ENCODE measurements around the gene FAXDC2. TPM values are rescaled to one million over a fixed set of nuclear protein-coding genes. Genes with fewer than 3 reads are reported as not detected.

FAXDC2 gene
- total and polyA plus RNA-seq, 10 of the 15 experiments (the other 5 are each of a cell fraction or from before 2014, with no cell fraction given), result 0.13 to 1.8 (median 0.35) TPM

DNA sequence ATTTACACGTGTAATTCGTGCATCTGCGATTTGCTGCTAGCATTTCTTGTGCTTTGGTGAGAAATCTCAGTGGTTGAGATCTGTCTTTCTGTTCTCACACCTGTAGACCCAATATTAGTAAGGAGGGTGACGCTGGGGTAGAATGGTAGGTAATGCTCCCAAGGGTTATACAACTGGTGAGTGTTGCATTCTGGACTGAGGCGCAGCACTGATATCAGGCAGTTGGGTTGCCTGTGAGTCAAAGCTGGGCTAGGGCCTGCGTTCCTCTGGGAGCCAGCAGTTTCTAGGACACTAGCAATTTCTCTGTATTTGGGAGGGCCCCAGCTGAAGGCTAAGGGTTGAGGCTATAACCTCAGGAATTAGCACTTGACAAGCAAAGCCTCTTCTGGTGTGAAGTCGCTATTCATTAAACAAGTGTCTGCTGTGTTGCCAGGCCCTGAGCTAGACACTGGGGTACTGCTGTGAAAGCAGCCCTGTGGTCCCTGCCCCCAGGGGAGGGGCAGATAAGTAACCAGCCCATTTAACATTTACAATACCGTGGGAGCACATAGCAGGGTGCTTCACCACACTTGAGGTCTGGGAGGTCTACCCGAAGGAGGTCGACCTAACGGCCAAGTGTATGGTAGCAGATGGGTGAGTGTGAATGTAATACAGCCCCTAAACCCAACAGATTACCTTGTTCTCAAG lies 66.5 kb downstream of the FAXDC2 start:
- intact Hi-C loops (cut with micrococcal nuclease; ENCODE audit: unreplicated experiment), result no loop called here
- 55% methylated on average over 11 of the region's 11 CpGs for WGBS (ENCODE audit: insufficient coverage, insufficient replicate concordance, low lambda C conversion rate, missing lambda C conversion rate)
- Histone ChIP-seq H3K4me3 (no peak overlapping the region), H3K4me2 (ENCODE audit: control insufficient read depth, insufficient read depth) (peak overlapping the region; percentile 12), H2AFZ (ENCODE audit: control insufficient read depth, low read depth, low read length) (no peak overlapping the region), H3K36me3 (ENCODE audit: control insufficient read depth in 2 of 2, insufficient read depth in 2 of 2, low read length in 1 of 2) (peaks cover 2 to 10% of the 10 kb centered on the region in 2 experiments), H3K27me3 (replicated peaks in 1 of 2; ENCODE audit: control insufficient read depth in 2 of 2, insufficient read depth in 2 of 2, low read length in 1 of 2) (no peaks in the 10 kb centered on the region), H3K79me2 (ENCODE audit: control insufficient read depth, insufficient read depth, low read length) (peaks cover 95% of the 10 kb centered on the region), H4K20me1 (ENCODE audit: control insufficient read depth, insufficient read depth) (peaks cover 21% of the 10 kb centered on the region; the same call in 1 of the 2 replicates), H3K27ac (ENCODE audit: control insufficient read depth, insufficient read depth) (peak overlapping the region; percentile 45), H3K9me3 (replicated peaks; ENCODE audit: control insufficient read depth, insufficient read depth, low read length) (no peaks in the 10 kb centered on the region), H3K4me1 (ENCODE audit: control insufficient read depth, insufficient read depth, low read length) (peaks cover 53% of the 10 kb centered on the region), H3K9ac (ENCODE audit: control insufficient read depth, insufficient read depth, low read length) (no peak overlapping the region)
- TF ChIP-seq PAX5 (IDR thresholded peaks at IDR 0.05; ENCODE audit: borderline replicate concordance, low read depth, low read length) (0 out of 2 replicates have a peak, but pooled peaks have one; percentile 3), MEF2B (IDR thresholded peaks at IDR 0.05; ENCODE audit: partially characterized antibody, poor library complexity, severe bottlenecking) (peak; percentile 84), TCF12 (IDR thresholded peaks at IDR 0.05; ENCODE audit: low read depth, low read length) (0 out of 2 replicates have a peak, but pooled peaks have one; percentile 3), RUNX3 (IDR thresholded peaks at IDR 0.05; ENCODE audit: low read length) (peak; percentile 7), SUZ12 (IDR thresholded peaks at IDR 0.05; ENCODE audit: unreplicated experiment) (no peak), YY1 (IDR thresholded peaks at IDR 0.05; ENCODE audit: low read depth, low read length) (0 out of 2 replicates have a peak, but pooled peaks have one; percentile 12), MTA3 (IDR thresholded peaks at IDR 0.05; ENCODE audit: borderline replicate concordance, low read length) (peak; percentile 4; the same call in 1 of the 2 replicates), NR2C1 (IDR thresholded peaks at IDR 0.05) (no peak)
- FAIRE-seq (no peak), ATAC-seq (peak; percentile 66), DNase-seq (ENCODE audit: low read depth, low spot score) (peak; percentile 43)
- CTCF ChIA-PET, result no interaction called here
- SMC1A ChIA-PET (ENCODE audit: uncharacterized antibody, unreplicated experiment), result interaction anchor here (0.9 to 1.2 kb wide), 2 partner anchors 24 to 127 kb away, joined by 3 to 5 read pairs; no protein-coding TSS in a partner anchor
- in situ Hi-C loops (cut with MboI), result no loop called here
- BruUV-seq (replicated peaks), result no TSS peak
- RAD21 ChIA-PET (ENCODE audit: unreplicated experiment), result interaction anchor here (1.4 kb wide), 1 partner anchor 23 kb away, joined by 5 read pairs; no protein-coding TSS in a partner anchor
- POLR2A ChIA-PET, result interaction anchor here (0.8 kb wide), 1 partner anchor 67 kb away, joined by 3 read pairs; no protein-coding TSS in a partner anchor
